Epithelial cell of proximal tubule (primary cell): ENCODE results near the gene ALS2CL. TPM values are rescaled to one million over a fixed set of nuclear protein-coding genes. Genes with fewer than 3 reads are reported as not detected.
A peak's percentile ranks its signal among the peaks of the same experiment; 100 is the strongest.

Experiments used
- DNase-seq: peaks from one replicate; pipeline ENCODE4 v3.0.0-alpha.2; 2011; ENCODE audit warnings: low read depth
- H3K4me3 ChIP-seq: 2 replicates; pipeline ENCODE4 v1.5.1; 2011; ENCODE audit warnings: low read depth, mild to moderate bottlenecking, low read length
- CTCF ChIP-seq: conservative IDR thresholded peaks from 2 replicates; pipeline ENCODE4 v1.5.1; 2012; ENCODE audit warnings: low read depth, mild to moderate bottlenecking, low read length
- total RNA-seq: library from RNA; depleted of rRNA; stranded (reverse); fragments of >200 nt; gene quantifications from 2 replicates; pipeline ENCODE4 v1.2.3, GENCODE V29; 2015

Gene ALS2CL
- total RNA-seq, 1 donor from 2014 or later = 17.8 TPM

GRCh38 chr3:46663591-46664135 is 29.8 kb downstream of the ALS2CL start:
- DNase-seq = no peak
- H3K4me3 ChIP-seq = no peak overlapping the region
- peak; percentile 45 for TF ChIP-seq CTCF

GRCh38 chr3:46662771-46663551 is 30.5 kb downstream of the ALS2CL start:
- DNase-seq = peak; percentile 9
- H3K4me3 ChIP-seq = no peak overlapping the region
- TF ChIP-seq CTCF = no peak

GRCh38 chr3:46661776-46662766 is 31.4 kb downstream of the ALS2CL start:
- TF ChIP-seq CTCF = no peak
- H3K4me3 ChIP-seq = no peak overlapping the region
- DNase-seq = no peak

GRCh38 chr3:46660543-46661523 is 32.6 kb downstream of the ALS2CL start:
- peak; percentile 21 for TF ChIP-seq CTCF
- DNase-seq = no peak
- no peak overlapping the region for H3K4me3 ChIP-seq

- TF ChIP-seq CTCF = no peak
- DNase-seq = no peak
- no peak overlapping the region for H3K4me3 ChIP-seq
Observed at GRCh38 chr3:46660003-46660402, 33.5 kb downstream of the ALS2CL start.

- no peak for TF ChIP-seq CTCF
- no peak for DNase-seq
- no peak overlapping the region for H3K4me3 ChIP-seq
Observed at GRCh38 chr3:46659285-46659684, 34.2 kb downstream of the ALS2CL start.
